RWPE1 (cell line): ENCODE results near the gene FRS3.

Experiments
- CTCF ChIA-PET: fragments of 350-600 bp; sonication (Branson Sonifier 250); formaldehyde crosslinking; extraction: SDS; loops from one replicate; lab custom pipeline; 2021; lab: Yijun Ruan, JAX
- POLR2A ChIA-PET: fragments of 400-600 bp; formaldehyde crosslinking; extraction: SDS; loops from one replicate; lab custom pipeline; 2020; ENCODE audit warnings: antibody characterized with exemption; ENCODE audit not compliant: low non-redundant PET; lab: Yijun Ruan, JAX
- DNase-seq: peaks from one replicate; pipeline ENCODE4 v3.0.0; 2012; ENCODE audit warnings: low spot score
- H3K27ac ChIP-seq: fragments of 450-650 bp; 2 replicates; pipeline ENCODE4 v1.5.1; 2017
- TF ChIP-seq, protein P1 (sequence below): fragments of 450-650 bp; conservative IDR thresholded peaks from 2 replicates; pipeline ENCODE4 v1.5.1; 2017; ENCODE audit warnings: low read depth, mild to moderate bottlenecking

Gene FRS3

GRCh38 chr6:41732591-41733359 lies 46.9 kb downstream of the FRS3 start:
- peak overlapping the region; percentile 98 for H3K27ac ChIP-seq
- ChIA-PET CTCF (interaction anchor here (0.5 to 1.5 kb wide), 3 partner anchors 27 to 884 kb away, joined by 3 to 11 read pairs (median 3); no protein-coding TSS in a partner anchor), POLR2A (interaction anchor here (0.6 to 2.1 kb wide), 3 partner anchors 19 to 52 kb away, joined by 3 to 6 read pairs (median 5); no protein-coding TSS in a partner anchor)
- DNase-seq: no peak
- TF ChIP-seq, protein P1, sequence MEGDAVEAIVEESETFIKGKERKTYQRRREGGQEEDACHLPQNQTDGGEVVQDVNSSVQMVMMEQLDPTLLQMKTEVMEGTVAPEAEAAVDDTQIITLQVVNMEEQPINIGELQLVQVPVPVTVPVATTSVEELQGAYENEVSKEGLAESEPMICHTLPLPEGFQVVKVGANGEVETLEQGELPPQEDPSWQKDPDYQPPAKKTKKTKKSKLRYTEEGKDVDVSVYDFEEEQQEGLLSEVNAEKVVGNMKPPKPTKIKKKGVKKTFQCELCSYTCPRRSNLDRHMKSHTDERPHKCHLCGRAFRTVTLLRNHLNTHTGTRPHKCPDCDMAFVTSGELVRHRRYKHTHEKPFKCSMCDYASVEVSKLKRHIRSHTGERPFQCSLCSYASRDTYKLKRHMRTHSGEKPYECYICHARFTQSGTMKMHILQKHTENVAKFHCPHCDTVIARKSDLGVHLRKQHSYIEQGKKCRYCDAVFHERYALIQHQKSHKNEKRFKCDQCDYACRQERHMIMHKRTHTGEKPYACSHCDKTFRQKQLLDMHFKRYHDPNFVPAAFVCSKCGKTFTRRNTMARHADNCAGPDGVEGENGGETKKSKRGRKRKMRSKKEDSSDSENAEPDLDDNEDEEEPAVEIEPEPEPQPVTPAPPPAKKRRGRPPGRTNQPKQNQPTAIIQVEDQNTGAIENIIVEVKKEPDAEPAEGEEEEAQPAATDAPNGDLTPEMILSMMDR: no peak

GRCh38 chr6:41732149-41732548 lies 47.6 kb downstream of the FRS3 start:
- H3K27ac ChIP-seq: peak overlapping the region; percentile 98
- DNase-seq: no peak
- TF ChIP-seq, protein P1: no peak
- CTCF ChIA-PET: no interaction called here
- POLR2A ChIA-PET: no interaction called here

DNA sequence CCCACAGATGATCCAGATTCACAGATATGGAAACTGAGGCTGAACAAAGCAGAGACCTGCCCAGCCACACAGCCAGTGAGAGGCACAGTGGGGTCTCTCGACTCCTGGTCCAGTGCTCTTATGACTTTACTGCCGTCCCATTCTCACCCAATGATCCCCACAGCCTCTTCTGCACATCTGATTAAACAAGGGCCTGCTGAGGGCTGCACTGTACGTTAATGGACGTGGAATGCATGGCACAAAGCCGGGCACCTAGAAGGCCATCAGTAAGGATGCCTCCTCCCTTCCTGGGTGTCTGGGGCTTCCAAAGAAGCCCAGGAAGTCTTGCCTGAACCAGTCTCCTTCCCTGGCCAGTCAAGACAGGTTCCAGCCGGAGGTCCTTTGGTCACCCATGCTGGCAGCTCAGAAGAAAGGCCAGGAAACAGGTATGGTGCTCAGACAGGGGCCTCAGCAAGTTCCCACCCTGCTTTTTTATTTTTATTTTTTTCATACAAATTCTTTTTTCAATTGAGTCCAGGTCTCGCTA lies 48.1 kb downstream of the FRS3 start:
- DNase-seq: no peak
- TF ChIP-seq, protein P1: no peak
- POLR2A ChIA-PET: no interaction called here
- CTCF ChIA-PET: interaction anchor here (0.7 kb wide), 1 partner anchor 355 kb away, joined by 3 read pairs; no protein-coding TSS in a partner anchor
- H3K27ac ChIP-seq: peak overlapping the region; percentile 98

GRCh38 chr6:41730531-41731436 lies 48.9 kb downstream of the FRS3 start:
- CTCF ChIA-PET: interaction anchor here (0.7 kb wide), 1 partner anchor 356 kb away, joined by 3 read pairs; no protein-coding TSS in a partner anchor
- POLR2A ChIA-PET: no interaction called here
- DNase-seq: no peak
- peak overlapping the region; percentile 98 for H3K27ac ChIP-seq
- TF ChIP-seq, protein P1: no peak

- ChIA-PET CTCF (no interaction called here), POLR2A (no interaction called here)
- DNase-seq: no peak
- TF ChIP-seq, protein P1: no peak
- peak overlapping the region; percentile 98 for H3K27ac ChIP-seq
These were observed 50.1 kb downstream of the FRS3 start for GRCh38 chr6:41729624-41730023.

GRCh38 chr6:41728954-41729353 lies 50.7 kb downstream of the FRS3 start:
- ChIA-PET CTCF (no interaction called here), POLR2A (no interaction called here)
- no peak for DNase-seq
- H3K27ac ChIP-seq: peak overlapping the region; percentile 98
- TF ChIP-seq, protein P1: no peak
